Activated naive CD4-positive, alpha-beta T cell treated with Interleukin-2 at 50 U/mL for 16 hours (primary cell): Measurements from ENCODE around the gene PLXNA2.

ENCODE experiments used
- DNase-seq: peaks from one replicate; pipeline ENCODE4 v3.0.0-alpha.2; 2020

Gene PLXNA2

DNA sequence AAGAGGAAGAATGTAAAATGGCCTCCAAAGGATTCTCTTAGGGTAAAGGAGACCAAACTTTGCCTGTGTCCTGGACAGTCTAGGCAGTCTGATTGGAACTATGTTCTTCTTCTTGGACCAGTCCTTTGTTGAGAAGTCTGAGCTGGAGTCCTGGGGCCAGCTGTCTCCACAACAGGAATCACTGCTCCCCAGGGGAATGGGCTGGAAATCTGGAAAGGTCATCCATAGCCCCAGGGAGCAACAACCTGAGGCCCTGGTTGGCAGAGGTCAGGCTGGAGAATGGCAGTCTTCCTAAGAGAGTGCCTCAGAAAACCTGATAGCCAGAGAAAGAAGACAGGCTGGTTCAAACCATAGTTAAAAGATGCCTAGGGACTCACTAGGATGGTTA lies 68.7 kb downstream of the PLXNA2 start:
- no peak for DNase-seq

DNA sequence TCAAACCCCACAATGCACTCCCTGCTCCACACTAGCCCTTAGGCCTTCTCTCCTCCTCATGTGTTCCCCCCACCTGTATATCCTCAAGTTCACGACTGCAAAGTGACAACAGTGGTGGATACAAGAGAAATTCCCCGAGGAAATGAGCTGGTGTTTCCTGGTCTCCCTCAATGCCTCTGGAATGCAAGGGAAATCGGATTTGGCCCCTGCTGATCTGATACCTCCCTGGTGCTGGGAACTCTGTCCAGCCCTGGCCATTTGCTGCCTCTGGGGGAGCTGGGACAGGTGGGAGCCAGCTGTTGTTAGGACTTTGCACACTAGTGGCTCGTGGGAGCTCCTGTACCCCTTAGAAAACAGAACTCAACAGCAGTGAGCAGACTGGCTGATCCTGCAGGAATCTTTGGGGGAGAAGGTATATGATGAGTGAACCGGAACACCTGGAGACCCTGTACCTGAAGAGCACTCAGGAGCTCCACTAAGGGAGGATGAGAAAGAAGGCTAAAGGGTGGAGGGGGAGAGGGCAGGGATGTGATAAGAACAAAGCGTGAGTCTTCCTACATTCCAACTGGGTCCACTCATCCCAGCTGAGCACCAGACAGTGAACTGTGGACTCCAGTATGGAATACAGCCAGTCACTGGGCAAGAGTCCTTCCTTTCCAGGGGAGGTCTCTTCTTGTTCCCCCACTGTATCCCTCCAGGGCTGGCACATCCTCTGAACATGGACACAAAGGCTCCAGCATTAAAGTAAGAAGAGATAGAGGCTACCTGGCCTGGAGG lies 69.3 kb downstream of the PLXNA2 start:
- no peak for DNase-seq

DNA sequence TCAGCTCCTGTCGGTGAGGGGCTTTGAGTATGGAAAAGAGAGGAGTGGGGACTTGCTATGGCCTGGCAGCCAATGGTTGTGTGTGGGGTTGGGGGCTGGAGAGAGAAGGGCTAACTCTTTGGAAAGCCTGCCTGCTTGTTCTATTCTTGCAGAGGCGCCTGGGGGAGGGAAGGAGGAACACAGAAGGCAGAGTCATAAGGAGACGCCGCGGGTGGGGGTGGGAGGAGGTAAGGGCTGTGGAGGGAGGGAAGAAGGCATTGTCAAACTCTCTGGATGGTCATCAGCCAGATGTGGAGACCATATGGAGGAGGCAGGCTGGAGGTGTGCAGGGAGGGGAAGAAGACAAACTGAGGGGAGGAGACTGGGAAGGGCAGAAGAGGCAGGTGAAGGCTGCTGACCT lies 70.0 kb downstream of the PLXNA2 start:
- DNase-seq, result no peak

DNA sequence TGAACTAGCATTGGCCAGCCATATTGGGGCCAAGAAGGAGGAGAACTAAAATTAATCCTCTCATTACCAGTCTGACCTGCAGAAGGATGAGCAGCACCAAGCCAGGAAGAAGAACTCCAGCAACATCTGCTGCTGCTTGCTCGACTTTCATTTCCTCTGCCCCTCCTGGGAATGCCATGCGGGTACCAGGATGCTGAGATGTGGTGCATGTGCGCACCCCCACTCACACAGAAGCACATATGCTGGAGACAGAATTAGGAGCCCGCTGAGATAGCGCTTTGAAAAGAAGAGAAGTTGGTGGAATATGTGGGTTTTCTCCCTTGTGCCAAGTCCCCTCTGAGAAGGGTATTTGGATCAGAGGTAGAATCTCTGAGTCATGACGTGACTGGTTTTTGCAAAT lies 70.4 kb downstream of the PLXNA2 start:
- no peak for DNase-seq

DNA sequence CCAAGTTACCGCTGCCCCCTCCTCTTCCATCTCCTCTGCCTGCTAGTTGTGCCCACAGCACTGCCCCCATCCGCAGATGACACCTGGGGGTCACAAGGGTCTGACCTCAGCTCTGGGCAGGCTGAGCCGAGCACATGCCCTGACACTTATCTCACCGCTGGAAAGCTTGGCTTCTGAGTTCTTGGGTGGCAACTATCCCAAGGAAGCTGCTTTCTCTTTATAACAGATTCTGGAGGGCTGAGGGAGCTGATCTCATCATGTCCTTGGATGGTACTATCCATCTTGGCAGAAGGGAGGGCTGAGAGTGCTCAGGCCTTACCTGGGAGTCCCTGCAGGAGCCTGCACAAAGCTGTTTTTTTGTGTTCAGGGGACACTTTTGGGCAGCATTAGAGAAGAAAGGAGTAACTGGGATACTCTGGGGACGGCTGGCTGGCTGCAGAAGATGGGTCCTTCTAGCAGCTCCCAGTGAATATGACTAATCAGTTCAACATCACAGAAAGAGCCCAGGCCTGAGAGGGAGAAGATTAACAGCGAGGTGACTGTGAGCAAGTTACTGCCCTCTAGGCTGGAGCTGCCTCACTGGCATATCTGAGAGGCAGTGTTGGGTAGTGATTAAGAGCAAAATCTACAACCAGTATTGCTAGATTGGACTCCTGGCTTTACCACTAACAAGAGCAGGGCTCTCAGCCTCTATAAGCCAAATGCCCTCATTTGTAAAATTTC lies 71.6 kb downstream of the PLXNA2 start:
- no peak for DNase-seq

DNA sequence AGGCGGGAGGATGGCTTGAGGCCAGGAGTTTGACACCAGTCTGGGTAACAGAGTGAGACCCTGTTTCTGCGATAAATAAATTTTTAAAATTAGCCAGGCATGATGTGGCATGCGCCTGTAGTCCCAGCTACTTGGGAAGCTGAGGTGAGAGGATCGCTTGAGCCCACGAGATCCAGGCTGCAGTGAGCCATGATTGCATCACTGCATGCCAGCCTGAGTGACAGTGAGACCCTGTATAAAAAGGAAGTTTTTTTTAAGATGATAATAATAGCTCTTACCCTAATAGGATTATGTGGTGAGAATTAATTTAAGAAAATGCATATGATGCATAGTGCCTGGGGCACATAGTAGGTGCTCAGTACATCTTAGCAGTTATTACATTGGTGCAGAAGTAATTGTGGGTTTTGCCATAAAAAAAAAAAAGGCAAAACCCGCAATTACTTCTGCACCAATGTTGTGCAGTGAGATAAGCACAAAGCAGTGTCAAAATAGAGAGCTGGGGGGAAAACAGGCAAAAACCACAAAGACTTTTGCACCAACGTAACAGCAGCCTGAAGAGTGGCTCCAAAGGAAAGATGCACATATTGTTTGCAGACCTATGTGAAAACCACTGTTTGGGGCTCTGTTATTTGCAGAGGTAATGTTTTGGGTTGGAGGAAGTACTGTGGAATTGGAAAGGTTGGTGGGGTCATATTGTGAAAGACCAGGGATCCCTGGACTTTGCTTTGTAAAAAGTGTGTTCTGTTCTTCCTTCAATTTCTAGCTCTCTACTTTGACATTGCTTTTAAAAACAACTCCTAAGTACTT lies 72.4 kb downstream of the PLXNA2 start:
- no peak for DNase-seq

DNA sequence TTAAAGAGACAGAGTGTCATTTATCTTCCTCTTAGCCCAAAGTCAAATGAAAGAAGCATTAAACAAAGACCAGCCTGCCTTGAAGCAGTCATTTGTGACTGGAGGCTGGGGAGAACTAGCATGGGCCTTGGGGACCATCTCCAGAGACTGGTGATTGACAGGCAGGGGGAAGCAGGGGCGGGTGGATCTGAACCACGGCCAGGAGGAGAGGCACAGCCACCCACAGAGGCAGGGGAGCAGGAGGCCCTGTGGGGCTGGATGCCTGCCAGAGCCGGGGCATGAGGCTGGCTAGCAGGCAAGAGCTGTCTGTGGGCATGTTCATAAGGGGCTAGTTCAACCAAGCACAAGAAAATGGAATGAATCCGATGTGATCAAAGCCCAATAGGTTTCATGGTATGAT lies 73.9 kb downstream of the PLXNA2 start:
- DNase-seq, result no peak

DNA sequence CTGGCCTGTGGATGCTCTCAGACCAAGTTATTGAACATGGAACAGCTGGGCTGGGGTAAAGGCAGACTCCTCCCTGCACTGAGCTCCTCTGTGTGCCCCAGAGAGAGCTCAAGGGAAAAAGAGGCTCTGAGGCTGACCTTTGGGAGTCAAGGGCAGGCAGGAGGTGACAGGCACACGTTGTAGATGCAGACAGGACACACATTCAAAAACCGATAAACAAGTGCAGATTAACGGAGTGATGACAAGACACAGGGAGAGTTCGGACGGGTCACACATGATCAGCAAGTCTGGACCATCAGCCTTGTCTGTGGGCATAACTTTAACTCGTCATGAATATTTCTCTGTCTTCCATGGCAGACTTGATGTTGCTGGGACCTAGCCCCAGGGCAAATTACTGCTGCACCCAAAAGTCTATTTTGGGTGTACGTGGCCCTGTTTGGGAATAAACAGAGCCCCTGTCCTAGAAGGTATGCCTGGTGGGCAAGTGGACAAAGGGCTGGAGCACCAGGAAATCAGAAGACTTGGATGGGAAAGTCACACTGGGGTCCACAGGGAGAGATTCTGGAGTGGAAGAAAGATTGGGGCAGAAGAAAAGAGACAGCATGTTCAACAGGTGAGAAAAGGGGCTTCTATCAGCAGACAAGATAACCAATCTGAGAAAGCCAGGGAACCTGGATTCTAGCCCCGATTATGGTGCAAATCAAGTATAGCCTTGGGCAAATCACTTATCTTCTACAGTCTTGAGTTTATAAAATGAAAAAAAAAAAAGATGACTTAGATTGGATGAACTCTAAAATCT lies 74.9 kb downstream of the PLXNA2 start:
- DNase-seq, result no peak

DNA sequence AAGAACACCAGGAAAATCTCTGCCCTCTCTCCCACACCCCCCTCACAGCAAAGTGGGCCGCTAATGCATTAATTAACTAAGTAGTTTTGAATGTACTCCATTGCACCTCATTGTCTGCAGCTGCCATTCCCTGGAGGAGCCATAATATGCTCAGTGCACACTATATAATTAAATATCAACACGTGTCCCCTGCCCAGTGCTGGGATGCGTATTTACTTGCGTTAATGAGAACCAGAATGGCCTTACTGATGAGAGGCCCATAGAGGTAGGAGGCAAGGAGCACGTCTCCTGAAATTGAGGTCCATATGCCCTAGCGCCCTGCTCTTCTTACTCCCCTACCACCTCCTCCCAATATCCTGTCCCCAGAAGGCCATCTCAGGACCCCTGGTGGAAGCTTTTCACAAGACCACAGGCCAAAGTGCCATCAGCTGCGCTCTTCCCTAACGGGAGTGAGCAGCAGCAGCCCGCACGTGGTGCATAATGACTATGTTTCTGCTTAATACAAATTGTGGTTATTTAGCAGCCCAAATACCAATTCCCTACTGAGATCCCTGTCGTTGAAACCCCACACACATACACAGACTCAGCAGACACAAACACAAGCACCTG lies 76.8 kb downstream of the PLXNA2 start:
- no peak for DNase-seq

DNA sequence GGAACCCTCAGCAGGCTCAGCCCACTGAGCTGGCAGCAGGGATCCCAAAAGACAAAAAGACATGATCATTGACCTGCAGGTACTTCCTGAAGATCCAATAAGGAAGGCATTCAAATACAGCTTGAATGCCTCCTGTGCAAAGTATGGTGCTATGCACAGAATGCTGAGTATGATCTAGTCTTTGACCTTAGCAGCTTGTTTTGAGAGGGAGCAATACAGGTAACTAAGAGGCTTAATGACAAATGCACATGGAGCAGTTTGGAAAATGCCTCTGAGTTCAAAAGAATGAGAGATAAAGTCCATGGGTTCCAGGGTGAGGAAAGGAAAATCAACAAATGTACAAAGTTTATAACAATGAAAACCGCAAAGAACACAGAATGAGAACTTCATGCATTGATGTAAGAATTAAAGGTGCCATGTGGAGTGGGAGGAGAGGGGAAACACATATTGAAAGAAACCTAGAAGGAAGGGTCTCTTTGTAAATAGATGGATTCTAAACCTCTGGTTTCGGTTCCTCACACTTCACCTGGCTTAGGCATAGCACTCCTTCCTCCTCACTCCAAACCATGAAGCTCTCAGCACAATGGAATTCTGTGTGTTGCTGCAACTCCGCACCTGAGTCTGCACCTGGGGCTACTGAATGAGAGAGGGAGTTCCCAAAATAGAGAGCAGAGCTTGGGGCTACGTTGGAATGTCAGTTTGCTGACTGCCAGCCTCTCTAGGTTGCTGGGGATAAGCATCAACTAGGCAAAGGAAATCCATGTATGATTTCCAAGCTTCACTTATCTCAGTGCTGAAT lies 77.6 kb downstream of the PLXNA2 start:
- DNase-seq, result no peak

DNA sequence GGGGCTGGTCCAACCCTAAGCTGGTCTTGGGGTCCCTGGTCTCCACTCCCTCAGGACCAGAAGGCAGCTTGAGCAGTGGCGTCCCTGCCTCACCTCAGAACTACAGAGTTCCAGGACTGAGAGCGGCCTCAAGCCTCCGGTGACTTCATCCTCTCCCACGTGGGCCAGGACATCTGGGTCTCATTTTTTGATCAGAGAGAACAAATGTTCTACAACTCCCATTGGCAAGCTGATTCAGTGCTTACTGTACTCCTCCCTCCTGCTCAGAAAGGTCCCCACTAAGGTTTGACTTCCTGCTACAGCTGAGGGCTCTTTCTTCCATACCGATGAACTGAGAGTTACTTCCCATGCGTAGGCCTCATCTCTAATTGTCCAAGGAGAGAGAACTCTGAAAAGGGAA lies 78.5 kb downstream of the PLXNA2 start:
- no peak for DNase-seq

DNA sequence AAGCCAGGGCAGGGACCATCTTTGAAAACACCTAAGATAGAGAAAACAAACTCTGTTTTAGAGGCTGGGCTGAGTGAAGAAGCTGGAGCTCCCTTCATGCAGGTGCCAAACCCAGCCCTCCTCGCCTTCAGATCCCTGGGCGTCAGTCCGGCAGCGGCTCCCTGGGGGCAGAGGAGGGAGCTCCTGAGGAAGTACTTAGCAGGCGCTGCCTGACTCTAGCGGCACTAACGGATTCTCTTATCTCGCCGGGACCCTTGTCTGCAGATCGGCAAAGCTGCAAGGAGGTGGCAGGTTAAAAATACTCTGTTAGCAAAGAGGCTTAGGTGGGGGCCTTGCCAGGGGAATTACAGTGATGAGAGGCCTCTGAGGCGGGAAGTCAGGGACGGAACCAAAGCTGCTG lies 79.6 kb downstream of the PLXNA2 start:
- DNase-seq, result no peak

DNA sequence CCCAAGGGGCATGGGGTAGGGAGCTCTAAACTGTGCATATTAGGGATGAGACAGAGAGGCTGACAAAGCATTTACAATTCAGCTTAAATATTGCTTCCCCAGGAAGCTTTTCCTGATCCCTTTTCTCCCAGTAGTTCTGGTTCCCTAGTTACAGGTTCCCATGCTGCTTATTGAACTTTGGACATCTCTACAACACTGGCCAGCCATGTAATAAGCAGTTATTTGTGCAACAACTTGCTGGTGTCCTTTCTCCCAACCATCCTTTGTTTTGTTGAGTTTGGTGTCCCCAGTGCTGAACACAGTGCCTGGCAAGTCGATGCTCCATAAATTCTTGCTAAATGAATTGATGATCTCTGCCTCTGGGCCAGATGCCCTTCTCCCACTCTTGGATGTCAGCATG lies 80.6 kb downstream of the PLXNA2 start:
- DNase-seq, result no peak

DNA sequence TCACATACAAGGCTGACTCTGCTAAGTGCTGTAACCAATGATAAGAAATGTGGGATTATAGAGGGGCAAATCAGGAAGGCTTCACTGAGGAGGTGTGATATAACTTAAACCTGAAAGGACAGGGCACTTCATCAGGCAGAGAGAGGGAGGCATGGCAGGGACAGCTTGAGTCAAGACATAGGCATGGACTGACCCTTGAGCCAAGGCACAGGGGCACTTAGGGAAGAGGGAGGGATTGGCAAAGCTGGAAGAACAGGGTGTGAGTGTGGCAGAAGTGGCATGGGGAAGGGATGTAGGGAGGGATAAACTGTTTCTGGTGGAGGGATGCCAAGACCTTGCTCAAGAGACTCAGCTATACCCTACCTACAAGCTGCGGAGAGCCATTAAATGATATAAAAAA lies 81.3 kb downstream of the PLXNA2 start:
- no peak for DNase-seq

DNA sequence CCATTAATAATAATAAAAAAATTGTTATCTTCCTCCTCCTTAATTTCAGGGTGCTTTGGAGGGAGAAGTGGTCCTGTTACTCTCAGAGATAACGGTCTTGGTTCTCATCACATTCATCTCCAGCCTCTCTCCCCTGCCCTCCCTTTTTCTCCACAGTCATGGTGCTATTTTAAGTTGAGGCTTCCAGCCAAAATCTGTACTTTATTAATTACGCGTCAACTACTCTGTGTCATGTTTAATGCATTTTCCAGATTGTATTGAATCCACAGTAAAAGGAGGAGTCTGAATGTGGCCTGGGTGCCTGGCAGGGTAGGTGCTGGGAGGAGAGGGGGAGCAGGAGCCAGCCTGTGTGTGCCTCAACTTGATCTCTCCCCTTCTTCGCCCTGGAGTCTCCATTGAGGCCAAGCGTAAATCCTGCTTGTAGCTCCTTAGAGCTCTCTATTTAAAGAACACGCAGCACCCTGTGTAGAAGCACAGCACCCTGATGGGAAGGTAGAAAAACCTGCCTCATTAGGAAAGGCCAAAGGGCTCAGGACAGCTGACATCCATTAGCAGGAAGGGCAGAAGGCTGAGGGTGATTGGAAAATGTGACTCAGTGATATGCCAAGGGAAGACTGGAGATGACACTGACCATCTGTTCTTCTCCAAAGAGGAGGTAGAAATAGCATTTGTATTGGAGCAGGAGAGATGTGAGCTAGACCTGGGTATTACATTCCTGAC lies 82.4 kb downstream of the PLXNA2 start:
- DNase-seq, result no peak

DNA sequence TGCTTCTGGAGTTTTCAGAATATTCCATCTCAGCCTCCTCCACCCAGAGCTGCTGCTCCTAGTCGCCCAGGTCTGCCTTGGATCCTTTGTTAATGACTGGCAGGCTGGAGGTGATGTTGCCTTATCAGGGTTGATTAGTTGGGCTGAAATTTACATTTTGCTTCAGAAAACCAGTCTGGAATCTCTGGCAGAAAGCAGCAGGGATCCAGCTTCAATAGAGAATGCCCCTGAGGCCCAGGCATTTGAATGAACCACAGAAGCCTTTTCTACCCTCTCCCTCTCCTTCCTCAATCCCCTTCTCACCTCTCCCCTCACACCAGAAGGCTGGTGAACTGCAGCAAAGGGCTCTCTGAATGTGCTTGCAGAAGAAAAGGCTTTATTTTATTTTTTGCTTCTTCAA lies 83.2 kb downstream of the PLXNA2 start:
- no peak for DNase-seq

DNA sequence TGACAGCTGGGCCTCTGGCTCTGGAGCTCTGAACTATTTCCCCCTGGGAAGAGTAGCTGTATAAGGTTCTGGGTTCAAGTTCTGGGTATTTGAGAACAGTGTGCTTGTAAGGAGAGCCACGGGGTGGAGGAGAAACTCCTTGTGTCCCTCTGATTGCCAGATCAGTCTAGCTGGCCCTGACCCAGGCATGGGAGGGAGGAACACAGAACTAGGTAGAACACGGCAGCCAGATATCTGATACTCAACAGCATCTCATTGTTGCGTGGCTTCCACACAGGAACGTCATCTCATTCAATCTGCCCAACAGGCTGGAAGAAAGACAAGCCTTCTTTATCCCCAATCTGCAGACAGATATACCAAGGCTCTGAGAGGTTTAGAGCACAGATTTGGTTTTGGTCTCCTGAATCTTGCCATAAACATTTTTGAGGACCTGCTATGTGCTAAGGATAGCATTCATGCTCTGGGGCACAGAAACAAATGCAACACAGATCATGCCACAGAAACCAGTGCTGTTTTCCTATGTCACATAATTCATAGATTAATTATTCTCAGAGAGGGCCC lies 83.8 kb downstream of the PLXNA2 start:
- no peak for DNase-seq

DNA sequence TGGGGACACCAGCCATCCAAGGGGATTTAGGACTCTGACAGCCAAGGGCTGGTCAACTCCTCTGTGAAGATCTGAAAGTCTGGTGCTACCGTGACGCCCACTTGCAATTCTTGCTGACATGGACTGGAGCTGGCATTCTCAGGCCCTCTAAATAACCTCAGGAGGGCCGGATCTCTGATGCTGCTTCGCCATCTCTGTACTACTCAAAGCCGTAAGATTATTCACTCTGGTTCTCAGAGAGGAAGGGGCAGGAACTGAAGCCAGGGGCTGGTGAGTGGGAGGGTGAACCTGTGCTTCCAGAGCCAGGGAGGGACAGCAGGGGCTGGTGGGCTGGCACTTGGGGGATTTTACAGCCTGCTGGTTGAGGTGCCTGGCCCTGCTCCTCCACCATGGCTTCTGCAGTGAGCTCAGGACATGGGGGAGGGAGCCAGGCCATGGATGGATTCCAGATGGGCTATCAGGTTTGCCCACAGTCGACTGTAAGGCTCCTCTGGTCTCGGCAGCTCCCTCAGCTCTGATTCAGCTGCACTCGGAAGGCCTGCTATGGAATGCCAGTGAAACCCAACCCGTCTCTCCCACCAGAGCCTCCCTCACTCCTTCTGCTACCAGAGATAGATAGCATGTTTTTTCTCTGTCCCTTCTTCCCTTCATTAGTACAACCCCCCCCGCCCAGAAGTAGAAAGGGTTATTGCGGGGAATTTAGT lies 84.5 kb downstream of the PLXNA2 start:
- DNase-seq, result no peak

DNA sequence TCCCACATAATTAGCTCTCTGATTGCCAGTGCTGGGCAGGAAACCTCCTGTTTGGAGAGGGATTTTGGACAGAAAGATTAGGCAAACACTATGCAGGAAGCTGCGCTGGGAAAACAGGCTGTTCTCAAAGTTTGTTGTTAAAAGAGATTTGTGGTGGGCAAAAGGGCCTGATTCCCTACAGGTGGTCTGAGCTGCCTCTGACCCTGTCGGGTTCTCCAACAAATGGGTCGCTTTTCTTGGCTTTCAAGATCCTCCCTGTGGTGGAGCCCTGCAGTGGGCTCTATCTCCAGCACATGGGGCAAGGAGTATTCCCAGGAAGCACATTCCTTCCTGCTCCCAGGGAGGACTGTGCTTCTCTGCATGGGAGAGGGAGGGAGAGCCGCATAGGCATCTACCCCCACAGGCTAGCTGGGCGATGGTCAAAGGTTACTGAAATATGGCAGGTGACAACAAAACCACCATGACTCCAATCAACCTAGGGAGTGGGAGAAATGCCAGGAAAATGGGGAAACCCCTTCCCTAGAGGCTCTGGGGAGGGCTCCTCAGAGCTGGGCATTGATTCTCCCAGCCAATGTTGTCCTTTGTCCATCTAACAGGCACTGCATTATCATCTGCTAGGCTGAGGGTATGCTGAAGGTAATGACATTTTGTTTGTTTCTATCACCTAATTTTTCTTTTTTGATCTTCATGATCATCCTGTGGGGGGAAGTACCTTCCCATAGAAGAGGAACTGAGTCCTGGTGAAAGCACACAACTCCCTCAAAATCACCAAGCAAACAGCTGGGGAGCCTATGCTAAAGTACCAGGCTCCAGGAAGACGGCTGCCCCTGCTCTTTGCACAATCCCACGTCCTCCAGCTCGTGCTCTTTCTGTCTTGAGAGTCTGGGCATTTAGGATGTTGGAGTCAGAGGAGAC lies 85.3 kb downstream of the PLXNA2 start:
- DNase-seq, result no peak
